Measurements from ENCODE around the gene DIPK1A.

The DIPK1A gene

GRCh38 chr1:92961896-92962752, 862 bp upstream of the DIPK1A start:
- Histone ChIP-seq H3K36me3 (ENCODE audit: insufficient read depth, low read length) (no peaks in the 10 kb centered on the region), H3K4me3 (peak overlapping the region; percentile 91), H3K9me3 (ENCODE audit: low read depth, low read length) (no peaks in the 10 kb centered on the region), H3K27ac (no peak overlapping the region), H3K9ac (ENCODE audit: insufficient read length) (peak overlapping the region; percentile 65)
- no peak for DNase-seq (ENCODE audit: low read depth, low spot score)
- TF ChIP-seq POLR2AphosphoS5 (IDR thresholded peaks at IDR 0.05; ENCODE audit: borderline replicate concordance, low read depth, low read length): no peak
- TF ChIP-seq EZH2 (IDR thresholded peaks at IDR 0.05): no peak
- no peak for TF ChIP-seq FOXP2 (optimal IDR thresholded peaks at IDR 0.05; ENCODE audit: control extremely low read depth, extremely low read length, insufficient read depth)

- TF ChIP-seq FOXP2 (optimal IDR thresholded peaks at IDR 0.05; ENCODE audit: control extremely low read depth, extremely low read length, insufficient read depth): no peak
- TF ChIP-seq POLR2AphosphoS5 (IDR thresholded peaks at IDR 0.05; ENCODE audit: borderline replicate concordance, low read depth, low read length): no peak
- TF ChIP-seq EZH2 (IDR thresholded peaks at IDR 0.05): no peak
- Histone ChIP-seq H3K36me3 (ENCODE audit: insufficient read depth, low read length) (no peaks in the 10 kb centered on the region), H3K9ac (ENCODE audit: insufficient read length) (peak overlapping the region; percentile 48), H3K27ac (no peak overlapping the region), H3K9me3 (ENCODE audit: low read depth, low read length) (no peaks in the 10 kb centered on the region), H3K4me3 (peak overlapping the region; percentile 91)
- DNase-seq (ENCODE audit: low read depth, low spot score): peak; percentile 18
Observed at GRCh38 chr1:92960395-92961130, 699 bp downstream of the DIPK1A start.

- Histone ChIP-seq H3K27ac (no peak overlapping the region), H3K36me3 (ENCODE audit: insufficient read depth, low read length) (no peaks in the 10 kb centered on the region)
- TF ChIP-seq FOXP2 (optimal IDR thresholded peaks at IDR 0.05; ENCODE audit: control extremely low read depth, extremely low read length, insufficient read depth) (no peak), EZH2 (IDR thresholded peaks at IDR 0.05) (no peak), POLR2AphosphoS5 (IDR thresholded peaks at IDR 0.05; ENCODE audit: borderline replicate concordance, low read depth, low read length) (no peak)
Observed at GRCh38 chr1:92958203-92958970, 2.9 kb downstream of the DIPK1A start.

DNA sequence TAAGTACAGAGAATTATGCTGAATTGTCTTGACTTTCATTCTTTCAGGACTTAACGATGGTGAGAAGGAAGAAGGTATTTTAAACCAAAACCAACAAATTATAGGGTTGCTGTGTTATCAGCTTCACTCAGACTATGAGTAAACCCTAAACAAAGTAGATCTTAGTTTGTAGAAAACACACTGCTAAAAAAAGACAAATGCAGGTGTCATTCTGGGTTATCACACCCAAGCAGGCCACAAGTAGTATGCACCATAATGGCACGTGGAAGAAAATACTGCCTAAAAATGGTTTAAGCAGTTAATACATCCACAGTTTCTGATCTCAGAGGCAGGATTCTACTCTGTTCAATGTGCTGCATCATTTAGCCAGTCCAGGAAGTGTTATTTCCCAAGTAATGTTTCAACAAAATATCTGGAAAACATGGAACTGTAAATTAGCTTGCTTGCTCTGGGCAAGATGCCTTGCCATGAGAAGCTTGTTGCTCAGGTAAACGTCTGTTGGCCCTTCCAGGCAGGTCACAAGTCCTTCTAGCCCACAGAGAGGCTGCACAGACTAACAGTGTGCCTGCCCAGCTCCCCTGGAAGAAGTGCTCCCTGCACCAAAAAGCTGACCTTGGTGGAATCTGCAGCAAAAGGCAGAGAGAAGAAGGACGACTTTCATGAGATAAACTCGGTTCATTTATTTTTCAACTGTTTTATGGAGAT, 4.1 kb downstream of the DIPK1A start:
- no peak overlapping the region for H3K27ac ChIP-seq
- no peak for TF ChIP-seq EZH2 (IDR thresholded peaks at IDR 0.05)
- no peak for TF ChIP-seq FOXP2 (optimal IDR thresholded peaks at IDR 0.05; ENCODE audit: control extremely low read depth, extremely low read length, insufficient read depth)
- TF ChIP-seq POLR2AphosphoS5 (IDR thresholded peaks at IDR 0.05; ENCODE audit: borderline replicate concordance, low read depth, low read length): no peak
- no peaks in the 10 kb centered on the region for H3K9me3 ChIP-seq (ENCODE audit: low read depth, low read length)
- DNase-seq (ENCODE audit: low read depth, low spot score): no peak
- H3K36me3 ChIP-seq (ENCODE audit: insufficient read depth, low read length): no peaks in the 10 kb centered on the region
- H3K9ac ChIP-seq (ENCODE audit: insufficient read length): no peak overlapping the region
- no peak overlapping the region for H3K4me3 ChIP-seq

More at GRCh38 chr1:92958203-92958970, 2.9 kb downstream of the DIPK1A start:
- no peaks in the 10 kb centered on the region for H3K9me3 ChIP-seq (ENCODE audit: low read depth, low read length)
- H3K9ac ChIP-seq (ENCODE audit: insufficient read length): no peak overlapping the region
- no peak for DNase-seq (ENCODE audit: low read depth, low spot score)
- H3K4me3 ChIP-seq: no peak overlapping the region

DNA sequence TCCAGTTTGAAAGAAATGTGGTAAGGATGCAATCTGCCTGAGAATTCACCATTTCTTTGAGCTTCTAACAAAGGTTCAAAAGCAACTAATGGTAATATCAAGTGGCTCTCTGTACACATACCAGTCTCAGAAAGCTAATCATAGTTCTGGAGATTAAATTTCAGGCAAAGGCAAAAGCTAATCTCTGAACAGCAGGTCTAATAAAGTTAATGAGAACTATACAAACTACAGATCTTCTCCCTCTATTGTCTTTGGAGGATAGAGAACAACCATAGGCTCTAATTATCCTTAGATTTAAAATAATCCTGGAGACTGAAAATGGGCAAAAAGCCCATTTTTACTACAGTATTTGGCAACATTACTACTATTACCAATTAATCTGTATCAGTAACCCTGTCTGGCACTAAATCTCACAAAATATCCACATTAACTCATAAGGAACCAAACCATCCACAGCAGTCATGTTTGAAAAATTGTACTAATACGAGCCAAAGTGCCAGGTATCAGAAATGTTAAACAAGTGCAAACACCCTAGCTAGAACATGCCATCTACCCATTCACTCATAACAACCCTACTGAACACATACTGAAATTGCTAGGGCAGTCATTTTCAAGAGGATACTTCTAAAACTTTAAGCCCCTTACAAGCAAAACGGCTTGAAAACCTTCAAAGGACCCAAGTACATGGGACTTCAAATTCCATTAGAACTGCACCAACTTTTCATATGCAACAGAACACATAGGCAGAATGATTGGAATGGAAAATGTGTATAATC, 4.8 kb downstream of the DIPK1A start:
- DNase-seq (ENCODE audit: low read depth, low spot score): no peak
- H3K9ac ChIP-seq (ENCODE audit: insufficient read length): no peak overlapping the region

DNA sequence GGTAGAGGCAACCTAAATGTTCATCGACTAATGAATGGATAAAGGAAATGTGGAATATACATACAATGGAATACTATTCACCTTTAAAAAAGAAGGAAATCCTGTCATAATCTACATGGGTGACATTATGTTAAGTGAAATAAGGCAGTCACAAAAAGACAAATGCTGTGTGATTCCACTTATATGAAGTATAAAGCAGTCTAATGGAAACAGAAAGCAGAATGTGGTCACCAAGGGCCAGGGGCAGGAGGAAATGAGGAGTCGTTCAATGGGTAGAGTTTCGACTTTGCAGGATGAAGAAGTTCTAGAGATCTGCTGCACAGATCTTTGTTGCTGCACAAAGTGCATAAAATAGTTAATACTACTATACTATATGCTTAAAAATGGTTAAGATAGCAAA, 7.8 kb downstream of the DIPK1A start:
- H3K9me3 ChIP-seq (ENCODE audit: low read depth, low read length): no peaks in the 10 kb centered on the region
- H3K36me3 ChIP-seq (ENCODE audit: insufficient read depth, low read length): no peaks in the 10 kb centered on the region
- H3K4me3 ChIP-seq: no peak overlapping the region
- no peak overlapping the region for H3K27ac ChIP-seq
- DNase-seq (ENCODE audit: low read depth, low spot score): no peak
- H3K9ac ChIP-seq (ENCODE audit: insufficient read length): no peak overlapping the region
- no peak for TF ChIP-seq FOXP2 (optimal IDR thresholded peaks at IDR 0.05; ENCODE audit: control extremely low read depth, extremely low read length, insufficient read depth)
- no peak for TF ChIP-seq EZH2 (IDR thresholded peaks at IDR 0.05)
- no peak for TF ChIP-seq POLR2AphosphoS5 (IDR thresholded peaks at IDR 0.05; ENCODE audit: borderline replicate concordance, low read depth, low read length)

More for the DNA sequence above, 4.8 kb downstream of the DIPK1A start:
- TF ChIP-seq FOXP2 (optimal IDR thresholded peaks at IDR 0.05; ENCODE audit: control extremely low read depth, extremely low read length, insufficient read depth): no peak
- TF ChIP-seq POLR2AphosphoS5 (IDR thresholded peaks at IDR 0.05; ENCODE audit: borderline replicate concordance, low read depth, low read length): no peak
- TF ChIP-seq EZH2 (IDR thresholded peaks at IDR 0.05): no peak
- Histone ChIP-seq H3K27ac (no peak overlapping the region), H3K9me3 (ENCODE audit: low read depth, low read length) (no peaks in the 10 kb centered on the region), H3K4me3 (no peak overlapping the region), H3K36me3 (ENCODE audit: insufficient read depth, low read length) (no peaks in the 10 kb centered on the region)

DNA sequence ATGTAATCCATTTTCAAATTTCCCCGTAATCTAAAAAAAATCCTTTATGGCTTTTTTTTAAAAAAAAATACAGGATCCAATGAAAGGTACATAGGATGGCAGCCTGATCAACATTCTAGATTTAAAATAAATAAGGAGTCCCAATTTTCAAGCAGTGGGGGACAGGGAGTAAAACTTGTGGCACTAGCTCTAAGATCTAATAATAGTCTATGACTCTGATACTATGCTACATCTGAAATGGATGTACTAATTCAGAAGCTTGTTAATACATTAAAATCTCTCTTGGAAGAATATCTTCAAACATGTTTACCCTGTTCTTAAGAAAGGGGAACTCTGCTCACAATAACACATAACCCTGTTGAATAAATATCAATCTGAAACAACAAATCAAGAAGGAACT, 8.5 kb downstream of the DIPK1A start:
- Histone ChIP-seq H3K9ac (ENCODE audit: insufficient read length) (no peak overlapping the region), H3K36me3 (ENCODE audit: insufficient read depth, low read length) (no peaks in the 10 kb centered on the region), H3K9me3 (ENCODE audit: low read depth, low read length) (no peaks in the 10 kb centered on the region), H3K27ac (no peak overlapping the region), H3K4me3 (no peak overlapping the region)
- TF ChIP-seq EZH2 (IDR thresholded peaks at IDR 0.05): no peak
- no peak for TF ChIP-seq FOXP2 (optimal IDR thresholded peaks at IDR 0.05; ENCODE audit: control extremely low read depth, extremely low read length, insufficient read depth)
- TF ChIP-seq POLR2AphosphoS5 (IDR thresholded peaks at IDR 0.05; ENCODE audit: borderline replicate concordance, low read depth, low read length): no peak
- no peak for DNase-seq (ENCODE audit: low read depth, low spot score)
